ENCODE measurements around the gene KRT1.

The KRT1 gene

GRCh38 chr12:52643233-52644077 is 36.8 kb downstream of the KRT1 start:
- DNase-seq: no peak
- intact Hi-C loops (cut with DNase I): no loop called here

- intact Hi-C loops (cut with DNase I): no loop called here
These were observed 38.7 kb downstream of the KRT1 start for GRCh38 chr12:52641468-52641867.

GRCh38 chr12:52637299-52637698 is 42.9 kb downstream of the KRT1 start:
- DNase-seq: peak in 1 of 10 donors; percentile 8
- intact Hi-C loops (cut with DNase I): no loop called here

More at GRCh38 chr12:52641468-52641867, 38.7 kb downstream of the KRT1 start:
- no peak for DNase-seq

- intact Hi-C loops (cut with DNase I): no loop called here
- no peak for DNase-seq
These were observed 43.5 kb downstream of the KRT1 start for GRCh38 chr12:52636592-52637258.

GRCh38 chr12:52636189-52636588 is 44.0 kb downstream of the KRT1 start:
- peak in 1 of 10 donors; percentile 59 for DNase-seq
- intact Hi-C loops (cut with DNase I): no loop called here

- intact Hi-C loops (cut with DNase I): no loop called here
- peak; percentile 58 to 96 (median 78) for DNase-seq
These were observed 45.7 kb downstream of the KRT1 start for GRCh38 chr12:52634266-52635056.

- intact Hi-C loops (cut with DNase I): no loop called here
- peak in 1 of 10 donors; percentile 41 for DNase-seq
These were observed 46.8 kb downstream of the KRT1 start for GRCh38 chr12:52633383-52633782.

- intact Hi-C loops (cut with DNase I): no loop called here
- DNase-seq: no peak
These were observed 47.6 kb downstream of the KRT1 start for GRCh38 chr12:52632656-52633055.

GRCh38 chr12:52631676-52632459 is 48.3 kb downstream of the KRT1 start:
- peak in 2 of 10 donors; percentile 18 to 61 for DNase-seq
- intact Hi-C loops (cut with DNase I): no loop called here

GRCh38 chr12:52631264-52631663 is 48.9 kb downstream of the KRT1 start:
- DNase-seq: peak in 2 of 10 donors; percentile 57 to 68
- intact Hi-C loops (cut with DNase I): no loop called here

- no peak for DNase-seq
- intact Hi-C loops (cut with DNase I): no loop called here
These were observed 49.5 kb downstream of the KRT1 start for GRCh38 chr12:52630599-52631200.

GRCh38 chr12:52630008-52630500 is 50.2 kb downstream of the KRT1 start:
- intact Hi-C loops (cut with DNase I): no loop called here
- no peak for DNase-seq

GRCh38 chr12:52629281-52630007 is 50.8 kb downstream of the KRT1 start:
- intact Hi-C loops (cut with DNase I): no loop called here
- DNase-seq: peak in 1 of 10 donors; percentile 70

- intact Hi-C loops (cut with DNase I): no loop called here
- DNase-seq: peak in 1 of 10 donors; percentile 52
These were observed 51.4 kb downstream of the KRT1 start for GRCh38 chr12:52628841-52629240.

GRCh38 chr12:52628111-52628507 is 52.1 kb downstream of the KRT1 start:
- intact Hi-C loops (cut with DNase I): no loop called here
- DNase-seq: no peak

- DNase-seq: no peak
- intact Hi-C loops (cut with DNase I): no loop called here
These were observed 52.7 kb downstream of the KRT1 start for GRCh38 chr12:52627395-52628110.

Data from posterior cingulate gyrus (tissue), 11 donors.